ENCODE data around the gene SLC22A4.

GRCh38 chr5:132372542-132372941, 78.3 kb downstream of the SLC22A4 start:
- TF ChIP-seq CTCF (IDR thresholded peaks at IDR 0.05) = no peak
- TF ChIP-seq POLR2A (IDR thresholded peaks at IDR 0.05) = no peak
